Progenitor cell of endocrine pancreas (in vitro differentiated cells): ENCODE measurements around the gene HOXD12. TPM values are rescaled to one million over a fixed set of nuclear protein-coding genes. Genes with fewer than 3 reads are reported as not detected.

Source experiments
- DNase-seq: peaks from one replicate; pipeline ENCODE4 v3.0.0; 2021; ENCODE audit warnings: low spot score; ENCODE audit not compliant: unreplicated experiment
- H3K27ac Mint-ChIP-seq: 2 replicates; pipeline ENCODE4 v1.8.0; 2021; ENCODE audit warnings: mild to moderate bottlenecking, moderate library complexity, mixed read lengths
- H3K27me3 Mint-ChIP-seq: 2 replicates; pipeline ENCODE4 v1.8.0; 2021; ENCODE audit warnings: mixed read lengths
- H3K36me3 Mint-ChIP-seq: 2 replicates; pipeline ENCODE4 v1.8.0; 2022; ENCODE audit warnings: mixed read lengths; ENCODE audit not compliant: insufficient read depth
- H3K4me1 Mint-ChIP-seq: 2 replicates; pipeline ENCODE4 v1.8.0; 2021; ENCODE audit warnings: low read depth, mixed read lengths
- H3K4me3 Mint-ChIP-seq: 2 replicates; pipeline ENCODE4 v1.8.0; 2021; ENCODE audit warnings: low read depth, mild to moderate bottlenecking, moderate library complexity, mixed read lengths
- H3K9me3 Mint-ChIP-seq: 2 replicates; pipeline ENCODE4 v1.8.0; 2021; ENCODE audit warnings: low read depth, mixed read lengths
- long read RNA-seq: library from polyadenylated mRNA; unstranded; transcript quantifications from one replicate; pipeline ENCODE4 v2.0.0, GENCODE V29; 2020
- total RNA-seq: library from RNA; stranded (reverse); gene quantifications from 2 replicates; pipeline ENCODE4 v1.2.1, GENCODE V29; 2021
- TF ChIP-seq, protein P1 (sequence below): fragments of 200-600 bp; sonication (generic); IDR thresholded peaks from one replicate; pipeline ENCODE4 v1.5.0; 2021; ENCODE audit warnings: antibody characterized with exemption, mild to moderate bottlenecking; ENCODE audit not compliant: unreplicated experiment

HOXD12 gene, protein sequence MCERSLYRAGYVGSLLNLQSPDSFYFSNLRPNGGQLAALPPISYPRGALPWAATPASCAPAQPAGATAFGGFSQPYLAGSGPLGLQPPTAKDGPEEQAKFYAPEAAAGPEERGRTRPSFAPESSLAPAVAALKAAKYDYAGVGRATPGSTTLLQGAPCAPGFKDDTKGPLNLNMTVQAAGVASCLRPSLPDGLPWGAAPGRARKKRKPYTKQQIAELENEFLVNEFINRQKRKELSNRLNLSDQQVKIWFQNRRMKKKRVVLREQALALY
- not detected in 2 replicates for total RNA-seq
- long read RNA-seq: 0 reads

DNA sequence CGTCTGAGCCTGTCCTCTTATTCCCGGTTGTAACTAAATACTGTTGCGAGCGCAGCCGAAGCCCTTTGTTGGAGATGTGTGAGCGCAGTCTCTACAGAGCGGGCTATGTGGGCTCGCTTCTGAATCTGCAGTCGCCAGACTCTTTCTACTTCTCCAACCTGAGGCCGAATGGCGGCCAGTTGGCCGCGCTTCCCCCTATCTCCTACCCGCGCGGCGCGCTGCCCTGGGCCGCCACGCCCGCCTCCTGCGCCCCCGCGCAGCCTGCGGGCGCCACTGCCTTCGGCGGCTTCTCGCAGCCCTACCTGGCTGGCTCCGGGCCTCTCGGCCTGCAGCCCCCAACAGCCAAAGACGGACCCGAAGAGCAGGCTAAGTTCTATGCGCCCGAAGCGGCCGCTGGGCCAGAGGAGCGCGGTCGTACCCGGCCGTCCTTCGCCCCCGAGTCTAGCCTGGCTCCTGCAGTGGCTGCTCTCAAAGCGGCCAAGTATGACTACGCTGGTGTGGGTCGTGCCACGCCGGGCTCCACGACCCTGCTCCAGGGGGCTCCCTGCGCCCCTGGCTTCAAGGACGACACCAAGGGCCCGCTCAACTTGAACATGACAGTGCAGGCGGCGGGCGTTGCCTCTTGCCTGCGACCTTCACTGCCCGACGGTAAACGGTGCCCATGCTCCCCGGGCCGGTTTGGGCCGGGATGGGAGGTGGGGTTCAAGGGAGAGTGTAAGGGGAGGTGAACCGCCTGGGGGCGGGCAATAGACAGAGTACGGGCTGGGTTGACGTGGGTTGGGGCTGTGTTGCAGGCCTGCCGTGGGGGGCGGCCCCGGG, at the start of gene HOXD12:
Gene HOXD12, plus strand, starts transcription at position 68 of the 819 bp plus-strand sequence. Its CDS starts 7 bp downstream, at position 75.
- H3K9me3 Mint-ChIP-seq: no peaks in the 10 kb centered on the region
- no peaks in the 10 kb centered on the region for H3K36me3 Mint-ChIP-seq
- H3K4me1 Mint-ChIP-seq: peaks cover 4% of the 10 kb centered on the region
- TF ChIP-seq, protein P1, sequence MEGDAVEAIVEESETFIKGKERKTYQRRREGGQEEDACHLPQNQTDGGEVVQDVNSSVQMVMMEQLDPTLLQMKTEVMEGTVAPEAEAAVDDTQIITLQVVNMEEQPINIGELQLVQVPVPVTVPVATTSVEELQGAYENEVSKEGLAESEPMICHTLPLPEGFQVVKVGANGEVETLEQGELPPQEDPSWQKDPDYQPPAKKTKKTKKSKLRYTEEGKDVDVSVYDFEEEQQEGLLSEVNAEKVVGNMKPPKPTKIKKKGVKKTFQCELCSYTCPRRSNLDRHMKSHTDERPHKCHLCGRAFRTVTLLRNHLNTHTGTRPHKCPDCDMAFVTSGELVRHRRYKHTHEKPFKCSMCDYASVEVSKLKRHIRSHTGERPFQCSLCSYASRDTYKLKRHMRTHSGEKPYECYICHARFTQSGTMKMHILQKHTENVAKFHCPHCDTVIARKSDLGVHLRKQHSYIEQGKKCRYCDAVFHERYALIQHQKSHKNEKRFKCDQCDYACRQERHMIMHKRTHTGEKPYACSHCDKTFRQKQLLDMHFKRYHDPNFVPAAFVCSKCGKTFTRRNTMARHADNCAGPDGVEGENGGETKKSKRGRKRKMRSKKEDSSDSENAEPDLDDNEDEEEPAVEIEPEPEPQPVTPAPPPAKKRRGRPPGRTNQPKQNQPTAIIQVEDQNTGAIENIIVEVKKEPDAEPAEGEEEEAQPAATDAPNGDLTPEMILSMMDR: no peak
- H3K27ac Mint-ChIP-seq: no peak within 1 kb of the TSS
- H3K4me3 Mint-ChIP-seq: no peak within 1 kb of the TSS
- DNase-seq: no peak
- peaks cover 96% of the 10 kb centered on the region for H3K27me3 Mint-ChIP-seq

DNA sequence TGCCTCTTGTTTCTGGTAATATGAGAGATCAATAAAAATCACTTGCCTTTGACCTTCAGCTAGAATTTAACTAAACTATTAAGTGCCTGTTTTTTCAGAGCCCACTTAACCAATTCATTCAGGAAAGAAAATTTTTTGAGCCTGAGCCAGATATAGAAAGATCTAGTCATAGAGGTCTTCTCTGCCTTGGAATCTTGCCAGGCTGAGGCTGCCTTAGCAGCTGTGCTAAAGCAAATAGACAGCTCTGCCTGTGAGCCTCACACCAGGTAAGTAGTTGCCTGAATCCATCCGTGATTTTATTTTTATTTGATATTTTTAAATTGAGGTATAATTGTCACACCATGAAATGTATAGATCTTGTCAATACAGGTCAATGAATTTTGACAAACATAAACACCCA, 43.2 kb upstream of the HOXD12 start:
- H3K27me3 Mint-ChIP-seq: peaks cover 62% of the 10 kb centered on the region
- H3K4me3 Mint-ChIP-seq: no peak overlapping the region
- H3K9me3 Mint-ChIP-seq: no peaks in the 10 kb centered on the region
- no peaks in the 10 kb centered on the region for H3K4me1 Mint-ChIP-seq
- no peak for DNase-seq
- no peak overlapping the region for H3K27ac Mint-ChIP-seq
- TF ChIP-seq, protein P1: no peak
- no peaks in the 10 kb centered on the region for H3K36me3 Mint-ChIP-seq

GRCh38 chr2:176063958-176064357, 35.6 kb upstream of the HOXD12 start:
- Mint-ChIP-seq H3K4me3 (no peak overlapping the region), H3K36me3 (no peaks in the 10 kb centered on the region), H3K27ac (no peak overlapping the region), H3K9me3 (no peaks in the 10 kb centered on the region), H3K4me1 (peaks cover 8% of the 10 kb centered on the region), H3K27me3 (peaks cover 76% of the 10 kb centered on the region)
- TF ChIP-seq, protein P1: no peak
- no peak for DNase-seq

GRCh38 chr2:176066645-176067588, 32.7 kb upstream of the HOXD12 start:
- TF ChIP-seq, protein P1: no peak
- DNase-seq: no peak
- peaks cover 8% of the 10 kb centered on the region for H3K4me1 Mint-ChIP-seq
- peaks cover 89% of the 10 kb centered on the region for H3K27me3 Mint-ChIP-seq
- H3K36me3 Mint-ChIP-seq: no peaks in the 10 kb centered on the region
- H3K9me3 Mint-ChIP-seq: no peaks in the 10 kb centered on the region
- H3K4me3 Mint-ChIP-seq: peak overlapping the region; percentile 24
- no peak overlapping the region for H3K27ac Mint-ChIP-seq
